Prostate gland (tissue), 2 donors: ENCODE measurements around the gene WWOX.

Experiments
- POLR2A ChIP-seq: fragments of 450-650 bp; IDR thresholded peaks from one replicate; pipeline ENCODE4 v1.6.1; 2016; ENCODE audit warnings: antibody characterized with exemption, mild to moderate bottlenecking
- TF ChIP-seq, protein P1 (sequence below), 4 experiments: fragments of 200-600 bp in 2 of 4; fragments of 450-650 bp in 2 of 4; sonication (generic) in 2 of 4; IDR thresholded peaks; 1 replicate in 3 of 4; 2 replicates in 1 of 4; pipeline ENCODE4 v1.5.1; 2016 to 2019; ENCODE audit warnings: antibody characterized with exemption in 4 of 4, mild to moderate bottlenecking in 2 of 4, moderate library complexity in 2 of 4

DNA sequence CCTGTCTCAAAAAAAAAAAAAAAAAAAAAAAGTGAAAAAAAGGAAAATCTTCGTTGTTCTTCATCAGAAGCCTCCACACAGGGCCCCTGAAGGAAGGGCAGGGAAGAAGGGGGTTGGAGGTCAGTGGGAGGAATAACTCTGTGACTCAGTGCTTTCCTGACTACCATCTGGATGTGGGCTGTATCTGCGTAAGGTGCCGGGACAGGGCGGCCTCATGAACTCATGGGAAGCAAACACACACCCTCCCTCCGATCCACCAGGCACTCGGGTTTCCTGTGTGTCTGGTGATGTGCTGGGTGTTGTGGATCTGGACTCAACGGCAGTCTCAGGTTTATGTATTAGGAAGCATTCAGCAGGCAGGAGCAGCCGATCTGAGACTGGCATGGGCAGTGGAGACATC, 691.6 kb downstream of the WWOX start:
- TF ChIP-seq, protein P1, sequence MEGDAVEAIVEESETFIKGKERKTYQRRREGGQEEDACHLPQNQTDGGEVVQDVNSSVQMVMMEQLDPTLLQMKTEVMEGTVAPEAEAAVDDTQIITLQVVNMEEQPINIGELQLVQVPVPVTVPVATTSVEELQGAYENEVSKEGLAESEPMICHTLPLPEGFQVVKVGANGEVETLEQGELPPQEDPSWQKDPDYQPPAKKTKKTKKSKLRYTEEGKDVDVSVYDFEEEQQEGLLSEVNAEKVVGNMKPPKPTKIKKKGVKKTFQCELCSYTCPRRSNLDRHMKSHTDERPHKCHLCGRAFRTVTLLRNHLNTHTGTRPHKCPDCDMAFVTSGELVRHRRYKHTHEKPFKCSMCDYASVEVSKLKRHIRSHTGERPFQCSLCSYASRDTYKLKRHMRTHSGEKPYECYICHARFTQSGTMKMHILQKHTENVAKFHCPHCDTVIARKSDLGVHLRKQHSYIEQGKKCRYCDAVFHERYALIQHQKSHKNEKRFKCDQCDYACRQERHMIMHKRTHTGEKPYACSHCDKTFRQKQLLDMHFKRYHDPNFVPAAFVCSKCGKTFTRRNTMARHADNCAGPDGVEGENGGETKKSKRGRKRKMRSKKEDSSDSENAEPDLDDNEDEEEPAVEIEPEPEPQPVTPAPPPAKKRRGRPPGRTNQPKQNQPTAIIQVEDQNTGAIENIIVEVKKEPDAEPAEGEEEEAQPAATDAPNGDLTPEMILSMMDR (IDR thresholded peaks at IDR 0.05), result no peak
- TF ChIP-seq POLR2A, result no peak
